Measurements from ENCODE around the gene AFF3.

DNA sequence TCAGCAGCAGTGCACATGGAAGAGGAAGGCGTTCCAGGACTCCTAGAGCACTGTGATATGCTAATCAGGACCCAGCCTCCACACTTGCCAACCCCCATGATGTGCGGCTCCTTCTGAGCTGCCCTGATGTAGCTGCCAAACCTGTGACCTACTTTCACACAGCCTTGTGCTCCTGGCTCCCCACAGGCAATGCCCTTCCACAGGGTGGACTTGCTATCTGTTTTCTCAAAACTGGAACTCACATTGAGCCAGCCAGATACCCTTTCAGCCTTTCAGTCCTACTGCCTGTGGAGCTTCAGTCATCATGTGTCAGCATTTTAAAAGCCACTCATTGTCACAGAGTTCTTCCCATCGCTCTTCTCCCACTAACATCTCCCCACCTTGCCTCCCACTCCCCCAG lies 181.6 kb downstream of the AFF3 start:
- TF ChIP-seq CTCF (conservative IDR thresholded peaks at IDR 0.05; ENCODE audit: low read depth, low read length) (no peak), MXI1 (IDR thresholded peaks at IDR 0.05; ENCODE audit: borderline replicate concordance, low read depth, low read length) (no peak), USF2 (IDR thresholded peaks at IDR 0.05; ENCODE audit: low read depth, low read length) (no peak), POLR2A (IDR thresholded peaks at IDR 0.05; ENCODE audit: low read depth, low read length) (no peak)

Measured in IMR-90 (cell line).